AG04450 (cell line): ENCODE measurements around the gene ZNF70. TPM values are rescaled to one million over a fixed set of nuclear protein-coding genes. Genes with fewer than 3 reads are reported as not detected.

ENCODE experiments used
- CTCF ChIA-PET: fragments of 300-600, 350-600 bp; formaldehyde crosslinking; extraction: SDS; loops from one replicate; lab custom pipeline; 2022; ENCODE audit warnings: antibody characterized with exemption, inconsistent platforms; lab: Charles Lee
- POLR2A ChIA-PET: fragments of 350-600 bp; formaldehyde crosslinking; extraction: SDS; loops from one replicate; lab custom pipeline; 2021; ENCODE audit warnings: antibody characterized with exemption, inconsistent platforms; lab: Yijun Ruan, JAX
- DNase-seq: peaks from one replicate; pipeline ENCODE4 v3.0.0-alpha.2; 2011; ENCODE audit warnings: low read depth, low spot score
- H3K27ac ChIP-seq: one replicate; pipeline ENCODE4 v1.5.1; 2012; ENCODE audit warnings: low read depth, low read length, control low read depth
- H3K27me3 ChIP-seq: one replicate; pipeline ENCODE4 v1.6.0; 2012; ENCODE audit warnings: low read length; ENCODE audit not compliant: control insufficient read depth, insufficient read depth
- H3K4me3 ChIP-seq: 2 replicates; pipeline ENCODE4 v1.5.1; 2011; ENCODE audit warnings: mild to moderate bottlenecking, low read depth, low read length, control low read depth
- H3K9me3 ChIP-seq: 2 replicates; pipeline ENCODE4 v1.5.1; 2012; ENCODE audit warnings: low read length; ENCODE audit not compliant: control insufficient read depth, insufficient read depth
- polyA plus RNA-seq: library from polyadenylated mRNA; depleted of rRNA; stranded (reverse); fragments of >200 nt; gene quantifications from 2 replicates; pipeline ENCODE4 v1.2.3, GENCODE V29; 2011
- TF ChIP-seq, protein P1 (sequence below): IDR thresholded peaks from 2 replicates; pipeline ENCODE4 v1.5.1; 2011; ENCODE audit warnings: low read depth, low read length, control low read depth, inconsistent platforms

ZNF70 gene
- polyA plus RNA-seq, 1 experiment = 1.6 TPM

DNA sequence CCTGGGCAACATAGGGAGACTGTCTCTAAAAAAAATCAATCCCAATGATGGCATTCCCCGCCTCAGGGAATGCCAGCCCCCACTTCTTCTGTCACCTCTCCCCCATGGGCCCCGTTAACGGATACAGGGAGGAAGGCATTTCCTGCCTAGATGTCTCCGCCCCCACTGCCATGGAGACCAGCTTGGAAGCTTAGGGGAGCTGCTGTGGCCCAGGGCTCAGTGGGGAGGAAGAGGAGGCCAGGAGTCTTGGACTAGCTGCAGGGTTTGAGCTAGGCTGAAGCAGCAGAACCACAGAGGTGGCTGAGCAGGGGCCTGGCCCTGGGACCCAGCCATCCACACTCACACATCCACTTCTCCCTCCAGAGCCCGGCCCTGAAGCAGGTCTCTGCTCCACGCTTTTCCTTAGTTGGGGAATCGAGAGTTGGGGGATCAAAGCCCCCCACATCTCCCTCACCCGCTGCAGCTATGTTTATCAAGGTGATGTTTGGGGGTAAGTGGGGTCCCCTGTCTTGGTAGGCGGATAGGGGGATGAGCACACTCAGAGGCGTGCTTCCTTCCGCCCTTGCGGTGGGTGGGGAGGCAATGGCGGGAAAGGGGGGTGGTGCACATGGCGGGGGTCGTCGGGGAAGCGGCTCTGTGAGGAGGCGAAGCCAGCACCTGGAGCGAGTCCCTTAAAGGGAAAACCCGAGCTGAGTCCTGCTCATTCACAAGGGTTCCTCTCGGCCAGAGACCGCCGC lies 12.1 kb upstream of the ZNF70 start, which contains the start of gene C22orf15:
Gene C22orf15 (plus strand): TSS at position 149 of the 737 bp plus-strand sequence. CDS start 317 bp downstream, at position 466.
- H3K27ac ChIP-seq = no peak within 1 kb of the TSS
- no peak for DNase-seq
- no peaks in the 10 kb centered on the region for H3K27me3 ChIP-seq
- H3K9me3 ChIP-seq = no peaks in the 10 kb centered on the region
- H3K4me3 ChIP-seq = peak within 1 kb of the TSS; percentile 50
- TF ChIP-seq, protein P1, sequence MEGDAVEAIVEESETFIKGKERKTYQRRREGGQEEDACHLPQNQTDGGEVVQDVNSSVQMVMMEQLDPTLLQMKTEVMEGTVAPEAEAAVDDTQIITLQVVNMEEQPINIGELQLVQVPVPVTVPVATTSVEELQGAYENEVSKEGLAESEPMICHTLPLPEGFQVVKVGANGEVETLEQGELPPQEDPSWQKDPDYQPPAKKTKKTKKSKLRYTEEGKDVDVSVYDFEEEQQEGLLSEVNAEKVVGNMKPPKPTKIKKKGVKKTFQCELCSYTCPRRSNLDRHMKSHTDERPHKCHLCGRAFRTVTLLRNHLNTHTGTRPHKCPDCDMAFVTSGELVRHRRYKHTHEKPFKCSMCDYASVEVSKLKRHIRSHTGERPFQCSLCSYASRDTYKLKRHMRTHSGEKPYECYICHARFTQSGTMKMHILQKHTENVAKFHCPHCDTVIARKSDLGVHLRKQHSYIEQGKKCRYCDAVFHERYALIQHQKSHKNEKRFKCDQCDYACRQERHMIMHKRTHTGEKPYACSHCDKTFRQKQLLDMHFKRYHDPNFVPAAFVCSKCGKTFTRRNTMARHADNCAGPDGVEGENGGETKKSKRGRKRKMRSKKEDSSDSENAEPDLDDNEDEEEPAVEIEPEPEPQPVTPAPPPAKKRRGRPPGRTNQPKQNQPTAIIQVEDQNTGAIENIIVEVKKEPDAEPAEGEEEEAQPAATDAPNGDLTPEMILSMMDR = no peak
- CTCF ChIA-PET = interaction anchor here (0.5 to 1.6 kb wide), 4 partner anchors 24 to 176 kb away, joined by 3 to 8 read pairs (median 4); partner anchors contain the start of gene SMARCB1
- POLR2A ChIA-PET = interaction anchor here (0.5 to 1.2 kb wide), 2 partner anchors 12 to 45 kb away, joined by 3 read pairs; partner anchors contain the start of gene ZNF70

DNA sequence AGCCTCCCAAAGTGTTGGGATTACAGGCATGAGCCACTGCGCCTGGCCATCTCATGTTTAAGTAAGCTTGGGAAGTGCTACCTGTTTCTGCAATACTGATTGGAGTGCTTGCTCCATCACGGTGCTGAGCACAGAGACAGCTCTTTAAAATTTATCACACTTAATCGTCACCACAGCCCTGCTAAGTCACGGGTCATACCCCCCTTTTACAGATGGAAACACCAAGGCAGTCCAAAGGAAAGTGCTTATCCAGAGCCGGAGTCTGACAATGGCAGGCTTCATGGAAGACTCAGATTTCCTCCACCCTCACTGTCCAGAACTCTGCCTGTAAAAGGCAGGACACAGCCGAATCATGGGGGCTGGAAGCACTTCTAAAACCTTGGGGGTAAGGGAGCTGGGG lies 9.1 kb upstream of the ZNF70 start:
- Histone ChIP-seq H3K27ac (no peak overlapping the region), H3K9me3 (no peaks in the 10 kb centered on the region), H3K4me3 (no peak overlapping the region), H3K27me3 (no peaks in the 10 kb centered on the region)
- POLR2A ChIA-PET = no interaction called here
- CTCF ChIA-PET = interaction anchor here (1.7 kb wide), 1 partner anchor 90 kb away, joined by 6 read pairs; no protein-coding TSS in a partner anchor
- TF ChIP-seq, protein P1 = no peak
- DNase-seq = no peak

DNA sequence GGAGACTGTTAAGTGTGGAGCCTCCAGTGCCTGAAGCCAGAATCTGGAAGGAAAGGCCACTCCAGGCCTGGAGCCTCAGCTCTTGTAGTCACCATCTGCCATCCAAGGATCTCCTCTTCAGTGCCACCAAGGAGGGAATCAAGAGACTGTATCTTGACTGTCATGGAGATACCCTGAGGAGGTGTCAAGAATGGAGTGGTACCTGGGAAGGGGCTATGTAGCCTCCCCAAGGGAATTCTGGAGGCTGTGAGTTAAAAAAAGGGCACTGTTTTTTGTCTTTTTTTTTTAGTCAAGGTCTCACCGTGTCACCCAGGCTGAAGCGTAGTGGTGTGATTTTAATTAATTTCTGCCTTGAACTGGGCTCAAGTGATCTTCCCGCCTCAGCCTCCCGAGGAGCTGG lies 8.7 kb upstream of the ZNF70 start:
- no peak for DNase-seq
- H3K4me3 ChIP-seq = no peak overlapping the region
- no peaks in the 10 kb centered on the region for H3K9me3 ChIP-seq
- H3K27me3 ChIP-seq = no peaks in the 10 kb centered on the region
- POLR2A ChIA-PET = no interaction called here
- CTCF ChIA-PET = interaction anchor here (1.7 kb wide), 1 partner anchor 90 kb away, joined by 6 read pairs; no protein-coding TSS in a partner anchor
- TF ChIP-seq, protein P1 = no peak
- no peak overlapping the region for H3K27ac ChIP-seq

DNA sequence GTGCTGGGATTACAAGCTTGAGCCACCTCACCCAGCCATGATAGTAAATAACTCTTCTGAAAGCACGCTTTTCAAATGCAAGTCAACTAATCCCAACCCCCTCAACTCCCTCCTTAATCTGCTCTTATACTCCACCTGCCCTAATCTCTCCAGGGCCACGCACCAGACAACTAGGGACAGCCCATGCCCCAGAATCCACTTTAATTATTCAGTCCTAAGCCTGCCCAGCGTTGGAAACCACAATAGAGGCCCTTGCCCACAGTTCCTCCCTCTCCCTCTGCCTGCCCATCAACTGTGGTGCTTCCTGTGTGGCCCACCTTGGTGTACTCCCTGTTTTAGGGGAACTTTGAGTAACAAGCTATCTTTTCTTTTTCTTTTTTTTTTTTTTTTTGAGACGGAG lies 6.0 kb upstream of the ZNF70 start:
- H3K4me3 ChIP-seq = no peak overlapping the region
- DNase-seq = no peak
- TF ChIP-seq, protein P1 = no peak
- H3K27me3 ChIP-seq = no peaks in the 10 kb centered on the region
- H3K9me3 ChIP-seq = no peaks in the 10 kb centered on the region
- ChIA-PET CTCF (interaction anchor here (0.7 to 1.5 kb wide), 3 partner anchors 11 to 475 kb away, joined by 3 to 4 read pairs (median 4); partner anchors contain the start of gene CHCHD10), POLR2A (no interaction called here)
- H3K27ac ChIP-seq = no peak overlapping the region

DNA sequence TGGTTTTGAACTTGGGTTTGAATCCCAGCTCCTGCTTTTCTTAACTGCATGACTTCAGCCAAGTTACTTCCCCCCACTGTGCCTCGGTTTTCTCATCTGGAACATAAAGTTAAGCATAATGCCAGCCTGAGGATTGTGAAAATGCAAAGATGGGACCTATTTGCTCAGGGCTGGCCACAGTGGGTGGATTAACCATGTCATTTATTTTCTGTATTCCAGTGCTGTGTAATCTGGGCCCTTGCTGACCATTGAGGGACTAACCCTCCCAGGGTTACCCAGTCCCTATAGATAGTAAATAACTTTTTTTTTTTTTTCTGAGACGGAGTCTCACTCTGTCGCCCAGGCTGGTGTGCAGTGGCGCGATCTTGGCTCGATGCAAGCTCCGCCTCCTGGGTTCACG lies 4.8 kb upstream of the ZNF70 start:
- CTCF ChIA-PET = interaction anchor here (0.8 kb wide), 1 partner anchor 16 kb away, joined by 3 read pairs; no protein-coding TSS in a partner anchor
- Histone ChIP-seq H3K4me3 (no peak overlapping the region), H3K27ac (no peak overlapping the region), H3K9me3 (no peaks in the 10 kb centered on the region; the same call in 1 of the 2 replicates), H3K27me3 (no peaks in the 10 kb centered on the region)
- POLR2A ChIA-PET = no interaction called here
- TF ChIP-seq, protein P1 = no peak
- no peak for DNase-seq
